ENCODE measurements around the gene ATF5.

Gene ATF5

DNA sequence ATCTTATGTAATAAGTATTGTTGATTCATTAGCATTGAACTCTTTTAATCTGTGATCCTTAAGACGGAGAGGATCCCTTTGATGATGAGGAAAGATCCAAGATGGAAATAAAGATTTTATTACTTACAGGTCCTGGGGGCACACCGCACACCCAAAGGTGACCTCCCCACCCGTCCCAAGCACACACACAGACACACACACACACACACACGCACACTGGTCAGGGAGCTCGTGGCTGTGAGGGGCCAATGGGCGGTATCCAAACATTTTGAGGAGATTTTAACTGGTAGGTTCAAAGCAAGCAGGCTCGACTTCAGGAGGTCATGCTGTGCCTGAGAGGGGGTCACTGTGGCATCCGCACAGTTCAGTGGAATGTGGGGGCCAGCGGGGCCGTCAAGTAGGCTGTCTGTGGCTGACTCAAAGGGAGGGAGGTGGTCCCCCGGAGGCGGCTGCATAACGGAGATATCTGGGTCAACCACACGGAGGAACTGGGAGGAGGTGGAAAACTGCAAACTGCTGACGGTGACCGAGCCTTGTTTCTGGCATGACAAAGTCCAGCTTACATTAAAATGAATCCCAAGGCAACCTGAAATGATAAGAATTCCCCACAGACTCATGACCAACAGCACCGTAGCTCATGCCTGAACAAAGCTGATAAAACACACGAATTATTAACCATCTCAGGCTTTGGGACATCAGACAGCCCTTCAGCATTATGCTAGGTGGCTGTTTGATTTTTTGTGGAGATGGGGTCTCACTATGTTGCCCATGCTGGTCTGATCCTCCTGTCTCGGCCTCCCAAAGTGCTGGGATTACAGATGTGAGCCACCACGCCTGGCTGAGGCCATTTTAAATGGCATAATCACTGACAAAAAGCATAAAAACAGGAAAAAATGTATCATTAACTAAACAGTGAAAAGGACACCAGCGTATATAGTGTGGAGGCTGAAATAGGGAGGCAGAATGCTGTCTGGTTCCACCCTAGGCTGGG is 52.9 kb downstream of the ATF5 start:
- DNase-seq, result no peak
